22Rv1 (cell line): ENCODE measurements around the gene C11orf86.
"Not testable (repeated sequence)": the region's sequence is repeated elsewhere in the genome, so short reads cannot be mapped to it uniquely, and the experiment has no call there.

Source experiments
- H3K27ac ChIP-seq: fragments of 450-650 bp; 2 replicates; pipeline ENCODE4 v1.5.1; 2017
- ZFX ChIP-seq: fragments of 450-650 bp; IDR thresholded peaks from 2 replicates; pipeline ENCODE4 v1.6.1; 2017; ENCODE audit warnings: antibody characterized with exemption, borderline replicate concordance
- TF ChIP-seq, protein P1 (sequence below): fragments of 450-650 bp; IDR thresholded peaks from 2 replicates; pipeline ENCODE4 v1.5.1; 2017; ENCODE audit warnings: mild to moderate bottlenecking

C11orf86 gene

DNA sequence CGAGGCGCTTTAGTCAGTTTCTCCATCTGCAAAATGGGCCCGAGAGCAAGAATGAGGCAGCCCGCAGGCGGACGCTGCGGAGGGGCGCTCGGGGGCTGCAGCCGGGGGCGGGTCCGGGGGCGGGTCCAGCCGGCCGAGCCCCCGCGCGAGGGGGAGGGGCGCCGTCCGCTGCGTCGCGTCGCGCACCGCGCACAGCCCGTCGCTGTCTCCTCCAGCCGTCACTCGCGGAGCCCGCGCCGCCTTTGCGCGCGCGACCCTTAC is 17.2 kb upstream of the C11orf86 start:
- TF ChIP-seq, protein P1, sequence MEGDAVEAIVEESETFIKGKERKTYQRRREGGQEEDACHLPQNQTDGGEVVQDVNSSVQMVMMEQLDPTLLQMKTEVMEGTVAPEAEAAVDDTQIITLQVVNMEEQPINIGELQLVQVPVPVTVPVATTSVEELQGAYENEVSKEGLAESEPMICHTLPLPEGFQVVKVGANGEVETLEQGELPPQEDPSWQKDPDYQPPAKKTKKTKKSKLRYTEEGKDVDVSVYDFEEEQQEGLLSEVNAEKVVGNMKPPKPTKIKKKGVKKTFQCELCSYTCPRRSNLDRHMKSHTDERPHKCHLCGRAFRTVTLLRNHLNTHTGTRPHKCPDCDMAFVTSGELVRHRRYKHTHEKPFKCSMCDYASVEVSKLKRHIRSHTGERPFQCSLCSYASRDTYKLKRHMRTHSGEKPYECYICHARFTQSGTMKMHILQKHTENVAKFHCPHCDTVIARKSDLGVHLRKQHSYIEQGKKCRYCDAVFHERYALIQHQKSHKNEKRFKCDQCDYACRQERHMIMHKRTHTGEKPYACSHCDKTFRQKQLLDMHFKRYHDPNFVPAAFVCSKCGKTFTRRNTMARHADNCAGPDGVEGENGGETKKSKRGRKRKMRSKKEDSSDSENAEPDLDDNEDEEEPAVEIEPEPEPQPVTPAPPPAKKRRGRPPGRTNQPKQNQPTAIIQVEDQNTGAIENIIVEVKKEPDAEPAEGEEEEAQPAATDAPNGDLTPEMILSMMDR, result no peak
- TF ChIP-seq ZFX, result no peak
- H3K27ac ChIP-seq, result peak overlapping the region; percentile 74

DNA sequence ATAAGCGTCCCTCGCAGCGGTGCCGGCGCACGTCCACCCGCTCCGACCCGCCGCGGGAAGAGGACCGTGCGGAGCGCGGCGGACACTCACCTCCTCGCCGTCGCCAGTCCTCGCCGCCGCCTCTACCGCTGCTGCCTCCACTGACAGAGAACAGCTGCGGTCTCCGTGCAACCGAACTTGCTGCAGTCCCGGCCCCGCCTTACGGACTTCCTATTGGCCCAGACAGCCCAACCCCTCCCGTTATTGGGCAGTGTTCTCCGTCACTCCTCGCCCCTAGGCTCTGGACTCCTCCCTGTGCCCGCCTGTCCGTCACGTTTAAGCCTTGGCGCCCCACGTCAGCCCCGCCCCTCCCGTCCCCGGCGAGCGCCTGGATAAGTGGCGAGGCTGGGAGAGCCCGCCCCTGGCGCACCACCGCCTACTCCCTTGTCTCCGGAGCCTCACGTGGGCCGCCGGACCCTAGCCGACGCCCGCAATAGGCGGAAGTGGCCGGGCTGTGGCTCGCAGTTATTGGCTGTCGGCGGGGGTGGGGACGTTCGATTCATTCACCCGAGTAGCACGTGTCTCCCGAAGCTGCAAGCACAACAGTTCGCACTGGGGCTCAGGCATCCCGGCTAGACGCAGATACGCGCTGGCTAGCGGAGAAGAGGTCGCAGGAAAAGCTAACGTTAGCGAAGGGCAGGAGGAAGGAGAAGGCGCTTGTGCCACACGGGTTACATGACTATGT is 16.7 kb upstream of the C11orf86 start, which contains the start of gene PC:
Gene PC (minus strand): TSS at position 152 of the 724 bp plus-strand sequence. CDS start 86,224 bp downstream, outside the sequence.
- TF ChIP-seq, protein P1, result no peak

DNA sequence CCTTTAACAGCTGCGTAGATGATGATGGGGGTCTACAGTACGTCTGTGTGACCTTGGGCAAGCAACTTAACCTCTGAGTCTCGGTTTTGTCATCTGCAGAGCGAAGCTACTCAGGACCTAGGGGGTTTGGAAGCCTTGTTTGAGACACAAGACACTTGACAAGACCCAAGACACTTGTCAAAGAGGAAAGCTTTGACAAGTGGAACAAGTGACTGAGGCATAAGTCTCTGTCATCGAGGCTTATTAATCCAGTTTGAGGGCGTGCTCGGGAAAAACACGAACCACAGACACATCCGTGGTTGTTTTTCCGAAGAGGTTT is 16.2 kb upstream of the C11orf86 start:
- peak overlapping the region; percentile 74 for H3K27ac ChIP-seq
- TF ChIP-seq ZFX, result no peak
- TF ChIP-seq, protein P1, result no peak

More for the DNA sequence above, 16.7 kb upstream of the C11orf86 start, which contains the start of gene PC:
- H3K27ac ChIP-seq, result peak within 1 kb of the TSS; percentile 74

DNA sequence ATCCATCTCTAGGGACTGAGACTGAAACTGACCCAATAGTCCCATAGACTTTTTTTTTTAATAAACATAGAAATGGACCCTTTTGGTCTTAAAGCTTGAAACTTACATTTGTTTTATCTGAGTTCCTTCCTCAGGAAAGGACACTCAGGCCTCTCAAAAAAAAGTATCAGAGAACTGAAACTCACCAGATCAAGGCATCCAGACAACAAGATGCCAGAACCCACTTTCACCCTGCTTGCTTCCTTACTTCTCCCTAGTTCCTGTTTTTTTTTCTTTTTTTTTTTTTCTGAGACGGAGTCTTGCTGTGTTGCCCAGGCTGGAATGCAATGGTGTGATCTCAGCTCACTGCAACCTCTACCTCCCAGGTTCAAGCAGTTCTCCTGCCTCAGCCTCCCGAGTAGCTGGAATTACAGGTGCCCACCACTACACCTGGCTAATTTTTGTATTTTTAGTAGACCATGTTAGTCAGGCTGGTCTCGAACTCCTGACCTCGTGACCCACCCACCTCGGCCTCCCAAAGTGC is 13.4 kb upstream of the C11orf86 start:
- not testable (repeated sequence) for H3K27ac ChIP-seq

DNA sequence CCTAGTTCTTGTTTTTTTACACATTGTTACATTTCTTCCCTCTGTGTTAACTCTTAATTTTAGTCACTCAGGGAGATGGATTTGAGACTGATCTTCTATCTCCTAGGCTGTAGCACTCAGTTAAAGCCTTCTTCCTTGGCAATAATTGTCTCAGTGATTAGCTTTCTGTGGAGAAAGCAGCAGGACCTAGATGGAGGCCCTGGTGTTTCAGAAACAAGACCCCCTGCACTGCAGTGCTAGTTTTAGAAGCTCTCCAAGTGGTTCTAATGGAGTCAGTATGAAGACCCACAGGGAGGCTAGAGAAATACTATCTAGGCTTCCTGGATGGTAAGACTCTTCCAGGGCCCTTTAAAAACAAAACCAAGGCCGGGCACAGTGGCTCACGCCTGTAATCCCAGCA is 12.9 kb upstream of the C11orf86 start:
- TF ChIP-seq, protein P1, result no peak
- no peak for TF ChIP-seq ZFX

DNA sequence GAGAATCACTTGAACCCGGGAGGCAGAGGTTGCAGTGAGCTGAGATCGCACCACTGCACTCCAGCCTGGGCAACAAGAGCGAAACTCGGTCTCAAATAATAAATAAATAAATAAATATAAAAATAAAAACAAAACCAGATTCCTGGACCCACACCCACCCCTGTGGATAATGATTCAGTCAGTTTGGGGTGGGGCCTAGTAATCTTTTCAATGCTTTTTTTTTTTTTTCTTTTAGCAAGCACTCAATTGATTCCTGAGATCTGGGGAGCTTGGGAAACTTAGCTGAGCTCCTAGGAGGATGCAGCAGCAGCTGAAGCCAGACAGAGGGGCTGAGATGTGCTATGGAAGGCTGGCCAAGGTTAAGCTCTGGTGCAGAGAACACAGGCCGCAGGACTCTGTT is 12.3 kb upstream of the C11orf86 start:
- no peak overlapping the region for H3K27ac ChIP-seq
- no peak for TF ChIP-seq ZFX
- TF ChIP-seq, protein P1, result no peak

More for the DNA sequence above, 12.9 kb upstream of the C11orf86 start:
- H3K27ac ChIP-seq, result no peak overlapping the region

DNA sequence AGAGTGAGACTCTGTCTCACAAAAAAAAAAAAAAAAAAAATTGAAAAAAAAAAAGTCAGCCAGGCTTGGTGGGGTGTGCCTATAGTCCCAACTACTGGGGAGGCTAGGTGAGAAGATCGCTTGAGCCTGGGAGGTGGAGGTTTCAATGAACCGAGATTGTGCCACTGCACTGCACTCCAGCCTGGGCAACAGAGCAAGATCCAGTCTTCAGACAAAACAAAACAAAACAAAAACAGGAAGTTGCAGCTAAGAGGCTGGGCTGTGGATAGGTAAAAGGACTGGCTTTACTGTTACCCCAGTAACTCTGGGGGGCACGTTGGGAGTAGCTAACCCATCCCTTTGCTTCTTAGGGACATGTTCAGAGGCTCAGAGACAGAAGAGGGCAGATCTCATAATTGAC is 10.6 kb upstream of the C11orf86 start:
- TF ChIP-seq, protein P1, result no peak
- no peak for TF ChIP-seq ZFX
- H3K27ac ChIP-seq, result no peak overlapping the region

DNA sequence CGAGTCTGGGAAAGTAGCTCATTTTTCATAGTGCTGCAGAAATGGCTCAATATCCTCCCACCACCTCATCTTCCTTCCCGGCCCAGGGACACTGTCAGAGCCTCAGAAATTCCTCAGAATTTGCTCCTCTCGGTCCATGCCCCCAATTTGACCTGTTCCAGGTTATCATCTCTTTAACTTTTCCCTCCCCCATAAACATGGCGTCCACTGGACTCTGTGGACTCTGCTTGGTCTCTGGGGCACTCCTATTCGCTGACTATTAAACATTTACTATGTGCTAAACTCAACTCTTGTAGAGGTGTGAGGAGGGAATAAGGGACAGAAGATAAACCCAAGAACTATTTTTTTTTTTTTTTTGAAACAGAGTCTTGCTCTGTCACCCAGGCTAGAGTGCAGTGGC is 8.8 kb upstream of the C11orf86 start:
- H3K27ac ChIP-seq, result no peak overlapping the region
- TF ChIP-seq ZFX, result no peak
- TF ChIP-seq, protein P1, result no peak
